GM19240 (cell line): ENCODE results near the gene MAP7D3.

Experiments used
- DNase-seq: peaks from one replicate; pipeline ENCODE4 v3.0.0; 2011; ENCODE audit warnings: low spot score; ENCODE audit not compliant: insufficient read length

Gene MAP7D3

GRCh38 chrX:136206916-136207315 is 44.3 kb downstream of the MAP7D3 start:
- no peak for DNase-seq

GRCh38 chrX:136205882-136206380 is 45.3 kb downstream of the MAP7D3 start:
- no peak for DNase-seq

- DNase-seq, result no peak
Observed at GRCh38 chrX:136204571-136204970, 46.6 kb downstream of the MAP7D3 start.

- no peak for DNase-seq
Observed at GRCh38 chrX:136203951-136204350, 47.2 kb downstream of the MAP7D3 start.

- no peak for DNase-seq
Observed at GRCh38 chrX:136203438-136203837, 47.8 kb downstream of the MAP7D3 start.

GRCh38 chrX:136202889-136203288 is 48.3 kb downstream of the MAP7D3 start:
- no peak for DNase-seq

GRCh38 chrX:136201601-136202000 is 49.6 kb downstream of the MAP7D3 start:
- no peak for DNase-seq

GRCh38 chrX:136200466-136200865 is 50.7 kb downstream of the MAP7D3 start:
- no peak for DNase-seq

- DNase-seq, result no peak
Observed at GRCh38 chrX:136199365-136199764, 51.8 kb downstream of the MAP7D3 start.

- DNase-seq, result no peak
Observed at GRCh38 chrX:136198678-136199243, 52.4 kb downstream of the MAP7D3 start.

- no peak for DNase-seq
Observed at GRCh38 chrX:136198010-136198409, 53.2 kb downstream of the MAP7D3 start.

GRCh38 chrX:136196691-136197155 is 54.5 kb downstream of the MAP7D3 start:
- DNase-seq, result no peak

- no peak for DNase-seq
Observed at GRCh38 chrX:136195247-136195646, 56.0 kb downstream of the MAP7D3 start.

GRCh38 chrX:136194536-136194935 is 56.7 kb downstream of the MAP7D3 start:
- no peak for DNase-seq

GRCh38 chrX:136193771-136194170 is 57.4 kb downstream of the MAP7D3 start:
- no peak for DNase-seq

- no peak for DNase-seq
Observed at GRCh38 chrX:136192839-136193414, 58.3 kb downstream of the MAP7D3 start.

- DNase-seq, result no peak
Observed at GRCh38 chrX:136192135-136192534, 59.1 kb downstream of the MAP7D3 start.

- no peak for DNase-seq
Observed at GRCh38 chrX:136191171-136191570, 60.0 kb downstream of the MAP7D3 start.

- DNase-seq, result no peak
Observed at GRCh38 chrX:136190038-136190713, 61.0 kb downstream of the MAP7D3 start.

- no peak for DNase-seq
Observed at GRCh38 chrX:136189222-136189621, 62.0 kb downstream of the MAP7D3 start.

GRCh38 chrX:136186023-136186413 is 65.2 kb downstream of the MAP7D3 start:
- no peak for DNase-seq

GRCh38 chrX:136185401-136186022 is 65.7 kb downstream of the MAP7D3 start:
- DNase-seq, result no peak
